OCI-LY1 (cell line): ENCODE results near the gene ATM.
A peak's percentile ranks its signal among the peaks of the same experiment; 100 is the strongest.

Experiments used
- H2AFZ ChIP-seq: fragments of 200-600 bp; sonication (generic), shearing (Covaris generic); 2 replicates; pipeline ENCODE4 v1.6.0; 2014; ENCODE audit warnings: antibody characterized with exemption, mild to moderate bottlenecking, low read length
- H3F3A ChIP-seq: fragments of 200-600 bp; sonication (generic), shearing (Covaris generic); 2 replicates; pipeline ENCODE4 v1.6.0; 2014; ENCODE audit warnings: mild to moderate bottlenecking, antibody characterized with exemption, low read length, moderate library complexity; ENCODE audit not compliant: insufficient read depth
- H3K27ac ChIP-seq: fragments of 200-600 bp; sonication (generic); 2 replicates; pipeline ENCODE4 v1.5.1; 2014; ENCODE audit warnings: low read length, mixed run types, mild to moderate bottlenecking, low read depth; ENCODE audit not compliant: poor library complexity, severe bottlenecking
- H3K27me3 ChIP-seq: fragments of 200-600 bp; sonication (generic); 2 replicates; pipeline ENCODE4 v1.6.0; 2014; ENCODE audit warnings: antibody characterized with exemption, mild to moderate bottlenecking, low read length, moderate library complexity; ENCODE audit not compliant: insufficient read depth
- H3K36me3 ChIP-seq: fragments of 200-600 bp; sonication (generic); 2 replicates; pipeline ENCODE4 v1.6.1; 2014; ENCODE audit warnings: mild to moderate bottlenecking, antibody characterized with exemption, low read length, moderate library complexity, mixed read lengths; ENCODE audit not compliant: insufficient read depth
- H3K4me1 ChIP-seq: fragments of 200-600 bp; sonication (generic); 2 replicates; pipeline ENCODE4 v1.5.1; 2014; ENCODE audit warnings: mild to moderate bottlenecking, low read length, moderate library complexity; ENCODE audit not compliant: insufficient read depth, severe bottlenecking
- H3K4me2 ChIP-seq: fragments of 200-600 bp; sonication (generic), shearing (Covaris generic); 2 replicates; pipeline ENCODE4 v1.6.1; 2014; ENCODE audit warnings: low read length
- H3K4me3 ChIP-seq: fragments of 200-600 bp; sonication (generic); 2 replicates; pipeline ENCODE4 v1.5.1; 2014; ENCODE audit warnings: low read length, low read depth, mild to moderate bottlenecking, mixed read lengths; ENCODE audit not compliant: poor library complexity, severe bottlenecking
- H3K79me2 ChIP-seq: fragments of 200-600 bp; shearing (Covaris generic); 2 replicates; pipeline ENCODE4 v1.6.1; 2016; ENCODE audit warnings: mixed run types, low read length, mixed read lengths; ENCODE audit not compliant: insufficient read depth
- H3K9ac ChIP-seq: fragments of 200-600 bp; sonication (generic), shearing (Covaris generic); 2 replicates; pipeline ENCODE4 v1.6.1; 2014; ENCODE audit warnings: mild to moderate bottlenecking, low read length, mixed read lengths
- H3K9me2 ChIP-seq: fragments of 200-600 bp; sonication (generic), shearing (Covaris generic); 2 replicates; pipeline ENCODE4 v1.6.1; 2014; ENCODE audit warnings: low read depth, mild to moderate bottlenecking, low read length, mixed read lengths
- H3K9me3 ChIP-seq: fragments of 200-600 bp; shearing (Covaris generic); 2 replicates; pipeline ENCODE4 v1.6.1; 2014; ENCODE audit warnings: low read length, mixed read lengths
- H4K20me1 ChIP-seq: fragments of 200-600 bp; sonication (generic), shearing (Covaris generic); 2 replicates; pipeline ENCODE4 v1.6.0; 2016; ENCODE audit warnings: mild to moderate bottlenecking, low read length; ENCODE audit not compliant: insufficient read depth
- CTCF ChIP-seq: fragments of 200-600 bp; sonication (generic), shearing (Covaris generic); IDR thresholded peaks from 2 replicates; pipeline ENCODE4 v1.5.1; 2017; ENCODE audit warnings: mild to moderate bottlenecking, antibody characterized with exemption, low read length, moderate library complexity, mixed read lengths
- EZH2 ChIP-seq: fragments of 200-600 bp; sonication (generic), shearing (Covaris generic); IDR thresholded peaks from 2 replicates; pipeline ENCODE4 v1.8.0; 2017; ENCODE audit warnings: borderline replicate concordance, mixed run types, mild to moderate bottlenecking, antibody characterized with exemption, low read length, moderate library complexity, mixed read lengths

ATM gene

GRCh38 chr11:108221911-108222573 lies 825 bp upstream of the ATM start:
- H3K9ac ChIP-seq = peak overlapping the region; percentile 87
- peak overlapping the region; percentile 81 for H3K4me3 ChIP-seq
- TF ChIP-seq CTCF (no peak), EZH2 (no peak)
- no peak overlapping the region for H2AFZ ChIP-seq
- H3F3A ChIP-seq = no peaks in the 10 kb centered on the region
- H3K9me2 ChIP-seq = no peaks in the 10 kb centered on the region
- peak overlapping the region; percentile 95 for H3K4me2 ChIP-seq
- H3K27ac ChIP-seq = peak overlapping the region; percentile 90
- no peaks in the 10 kb centered on the region for H4K20me1 ChIP-seq
- H3K9me3 ChIP-seq = no peaks in the 10 kb centered on the region
- H3K36me3 ChIP-seq = peaks cover 48% of the 10 kb centered on the region
- no peaks in the 10 kb centered on the region for H3K27me3 ChIP-seq
- H3K4me1 ChIP-seq = peaks cover 50% of the 10 kb centered on the region
- peaks cover 86% of the 10 kb centered on the region for H3K79me2 ChIP-seq

- Histone ChIP-seq H3K4me3 (peak overlapping the region; percentile 81), H3F3A (no peaks in the 10 kb centered on the region), H2AFZ (0 out of 2 replicates have a peak overlapping the region, but pooled peaks have one; percentile 29), H3K27me3 (no peaks in the 10 kb centered on the region), H3K36me3 (peaks cover 43% of the 10 kb centered on the region), H3K79me2 (peaks cover 71% of the 10 kb centered on the region), H3K9ac (peak overlapping the region; percentile 93), H3K9me2 (no peaks in the 10 kb centered on the region), H3K4me1 (peaks cover 51% of the 10 kb centered on the region), H3K9me3 (no peaks in the 10 kb centered on the region), H4K20me1 (no peaks in the 10 kb centered on the region), H3K27ac (peak overlapping the region; percentile 91), H3K4me2 (peak overlapping the region; percentile 86)
- TF ChIP-seq EZH2 = no peak
- no peak for TF ChIP-seq CTCF
Measured at GRCh38 chr11:108223348-108224149, 682 bp downstream of the ATM start.

GRCh38 chr11:108224366-108224765 lies 1.5 kb downstream of the ATM start:
- no peaks in the 10 kb centered on the region for H4K20me1 ChIP-seq
- H3F3A ChIP-seq = no peaks in the 10 kb centered on the region
- H3K27me3 ChIP-seq = no peaks in the 10 kb centered on the region
- no peaks in the 10 kb centered on the region for H3K9me2 ChIP-seq
- no peak overlapping the region for H2AFZ ChIP-seq
- peaks cover 42% of the 10 kb centered on the region for H3K36me3 ChIP-seq
- peak overlapping the region; percentile 93 for H3K9ac ChIP-seq
- H3K9me3 ChIP-seq = no peaks in the 10 kb centered on the region
- peak overlapping the region; percentile 81 for H3K4me3 ChIP-seq
- peak overlapping the region; percentile 91 for H3K27ac ChIP-seq
- H3K4me1 ChIP-seq = peaks cover 46% of the 10 kb centered on the region
- peak overlapping the region; percentile 86 for H3K4me2 ChIP-seq
- H3K79me2 ChIP-seq = peaks cover 63% of the 10 kb centered on the region
- TF ChIP-seq EZH2 (no peak), CTCF (no peak)
